Activated T-cell treated with anti-CD3 and anti-CD28 coated beads, Interleukin-2, amount 50 U/mL, for 4 hours (primary cell): ENCODE results near the gene NR4A3. TPM values are rescaled to one million over a fixed set of nuclear protein-coding genes. Genes with fewer than 3 reads are reported as not detected.

Experiments used
- ATAC-seq, 2 donors: fragments of 200-7000 bp; cut with Tn5 transposase; one replicate each; pipeline ENCODE4 v1.10.0; 2021
- DNase-seq: peaks from one replicate; pipeline ENCODE4 v3.0.0-alpha.2; 2020
- H3K27me3 Mint-ChIP-seq: one replicate; pipeline ENCODE4 v1.8.0; 2021; ENCODE audit warnings: low read depth, mixed read lengths
- H3K36me3 Mint-ChIP-seq: one replicate; pipeline ENCODE4 v1.8.0; 2022; ENCODE audit warnings: mixed read lengths; ENCODE audit not compliant: insufficient read depth
- H3K4me1 Mint-ChIP-seq: one replicate; pipeline ENCODE4 v1.8.0; 2021; ENCODE audit warnings: low read depth, mixed read lengths
- H3K4me3 Mint-ChIP-seq: one replicate; pipeline ENCODE4 v1.8.0; 2021; ENCODE audit warnings: mild to moderate bottlenecking, moderate library complexity, mixed read lengths
- H3K9me3 Mint-ChIP-seq: one replicate; pipeline ENCODE4 v1.8.0; 2021; ENCODE audit warnings: mixed read lengths
- total RNA-seq, 3 donors: library from RNA; stranded (reverse); gene quantifications; one replicate each; pipeline ENCODE4 v1.2.1, GENCODE V29; 2021

NR4A3 gene
- total RNA-seq, 3 donors from 2014 or later = 23.2 to 26.5 (median 24.9) TPM

DNA sequence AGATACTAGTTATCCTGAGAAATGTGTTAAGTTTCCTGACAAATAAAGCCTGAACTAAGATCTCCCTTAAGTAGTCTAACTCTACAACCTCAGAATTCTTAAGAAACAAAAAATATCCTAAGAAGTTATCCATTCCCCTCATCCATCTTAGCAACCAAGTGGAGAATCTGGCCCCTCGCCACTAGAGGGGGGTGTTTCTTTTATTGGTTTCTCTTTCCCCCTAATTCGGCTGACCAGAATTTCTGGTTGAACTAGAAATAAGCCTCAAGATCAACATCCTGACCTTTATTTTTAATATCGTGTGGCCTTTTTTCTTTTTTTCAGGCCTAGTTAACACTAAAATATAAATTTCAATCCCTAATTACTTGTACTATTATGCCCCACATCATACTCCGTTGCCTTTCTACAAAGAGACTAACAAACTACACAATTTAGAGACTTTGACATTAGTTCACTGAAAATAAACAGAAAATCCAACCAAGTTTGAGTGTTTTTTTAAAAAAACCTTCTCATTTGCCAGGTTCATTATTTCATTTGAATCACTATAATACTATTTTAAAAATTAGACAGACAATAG, 14.3 kb upstream of the NR4A3 start:
- Mint-ChIP-seq H3K27me3 (no peaks in the 10 kb centered on the region), H3K4me3 (no peak overlapping the region), H3K4me1 (peaks cover 27% of the 10 kb centered on the region), H3K36me3 (no peaks in the 10 kb centered on the region), H3K9me3 (no peaks in the 10 kb centered on the region)
- peak; percentile 36 to 44 for ATAC-seq
- DNase-seq = peak; percentile 64

GRCh38 chr9:99807956-99808355, 13.7 kb upstream of the NR4A3 start:
- Mint-ChIP-seq H3K27me3 (no peaks in the 10 kb centered on the region), H3K9me3 (no peaks in the 10 kb centered on the region), H3K36me3 (no peaks in the 10 kb centered on the region), H3K4me1 (peaks cover 27% of the 10 kb centered on the region), H3K4me3 (no peak overlapping the region)
- no peak for ATAC-seq
- DNase-seq = no peak

GRCh38 chr9:99808454-99808853, 13.2 kb upstream of the NR4A3 start:
- Mint-ChIP-seq H3K4me1 (peaks cover 27% of the 10 kb centered on the region), H3K4me3 (no peak overlapping the region), H3K36me3 (no peaks in the 10 kb centered on the region), H3K27me3 (peaks cover 1% of the 10 kb centered on the region), H3K9me3 (no peaks in the 10 kb centered on the region)
- ATAC-seq (no peak), DNase-seq (no peak)

DNA sequence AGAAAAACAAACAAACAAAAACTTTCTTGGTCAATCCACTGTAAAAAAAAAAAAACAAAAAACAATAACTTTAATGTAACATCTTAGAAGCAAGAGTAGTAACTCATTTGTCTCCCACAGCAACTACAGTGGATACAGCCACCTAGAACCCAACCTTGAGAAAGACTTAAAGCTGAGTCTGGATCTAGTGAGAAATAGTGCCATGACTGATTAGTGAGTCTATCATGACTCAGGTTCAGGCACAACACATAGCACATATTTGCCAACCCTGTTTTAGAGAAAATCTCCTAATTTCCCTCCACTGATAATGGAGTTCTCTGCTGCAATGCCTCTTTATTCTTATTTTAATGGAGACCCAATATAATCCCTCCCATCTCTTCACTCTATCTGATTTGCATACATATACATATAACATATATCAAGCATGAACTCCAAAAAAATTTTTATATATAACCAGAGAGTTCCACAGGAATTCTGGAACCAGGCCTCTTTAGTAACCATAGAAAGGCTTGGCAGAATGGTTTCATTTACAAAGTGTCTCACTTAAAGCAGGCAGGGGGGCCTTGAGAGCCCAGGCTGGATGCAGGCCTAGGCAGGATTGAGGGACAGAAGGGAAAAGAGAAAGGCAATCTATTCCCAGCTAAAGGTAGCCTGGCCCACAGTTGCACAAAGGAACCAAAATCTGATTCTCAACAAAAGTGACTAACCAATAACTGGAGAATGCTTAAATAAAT, 11.9 kb upstream of the NR4A3 start:
- DNase-seq = no peak
- no peaks in the 10 kb centered on the region for H3K9me3 Mint-ChIP-seq

DNA sequence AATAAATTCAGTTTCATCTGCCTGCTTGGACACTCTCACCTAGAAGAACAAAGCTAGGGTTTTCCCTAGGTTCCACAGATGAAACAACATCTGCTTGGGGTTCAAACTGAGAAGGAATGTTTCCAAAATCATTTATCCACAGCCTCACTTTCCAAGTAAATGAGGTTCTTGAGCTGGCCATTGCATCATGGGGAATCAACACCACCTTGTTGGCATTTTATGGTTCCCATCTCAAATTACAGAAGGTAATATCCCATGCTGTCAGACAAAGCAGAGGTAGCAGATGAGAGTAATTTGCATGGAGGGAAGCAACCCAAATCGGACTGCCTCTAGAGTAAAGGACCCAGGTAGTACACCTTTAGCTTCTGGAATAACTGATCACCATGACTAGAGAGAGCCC, 10.5 kb upstream of the NR4A3 start:
- ATAC-seq = no peak
- H3K4me1 Mint-ChIP-seq = peaks cover 29% of the 10 kb centered on the region

More for the DNA sequence above, 11.9 kb upstream of the NR4A3 start:
- H3K4me1 Mint-ChIP-seq = peaks cover 28% of the 10 kb centered on the region
- no peaks in the 10 kb centered on the region for H3K36me3 Mint-ChIP-seq
- no peak overlapping the region for H3K4me3 Mint-ChIP-seq
- peaks cover 2% of the 10 kb centered on the region for H3K27me3 Mint-ChIP-seq
- peak; percentile 26 to 41 for ATAC-seq

GRCh38 chr9:99811598-99812383, 9.9 kb upstream of the NR4A3 start:
- DNase-seq (no peak), ATAC-seq (peak; percentile 73 to 75)
- peaks cover 30% of the 10 kb centered on the region for H3K4me1 Mint-ChIP-seq
- H3K27me3 Mint-ChIP-seq = peaks cover 2% of the 10 kb centered on the region
- no peak overlapping the region for H3K4me3 Mint-ChIP-seq
- H3K9me3 Mint-ChIP-seq = no peaks in the 10 kb centered on the region
- no peaks in the 10 kb centered on the region for H3K36me3 Mint-ChIP-seq

More for the DNA sequence above, 10.5 kb upstream of the NR4A3 start:
- Mint-ChIP-seq H3K36me3 (no peaks in the 10 kb centered on the region), H3K27me3 (peaks cover 2% of the 10 kb centered on the region), H3K4me3 (no peak overlapping the region), H3K9me3 (no peaks in the 10 kb centered on the region)
- DNase-seq = no peak

- no peak overlapping the region for H3K4me3 Mint-ChIP-seq
- ATAC-seq = no peak
- peaks cover 2% of the 10 kb centered on the region for H3K27me3 Mint-ChIP-seq
- no peaks in the 10 kb centered on the region for H3K36me3 Mint-ChIP-seq
- no peak for DNase-seq
- peaks cover 35% of the 10 kb centered on the region for H3K4me1 Mint-ChIP-seq
- H3K9me3 Mint-ChIP-seq = no peaks in the 10 kb centered on the region
Measured at GRCh38 chr9:99813739-99814138, 7.9 kb upstream of the NR4A3 start.

DNA sequence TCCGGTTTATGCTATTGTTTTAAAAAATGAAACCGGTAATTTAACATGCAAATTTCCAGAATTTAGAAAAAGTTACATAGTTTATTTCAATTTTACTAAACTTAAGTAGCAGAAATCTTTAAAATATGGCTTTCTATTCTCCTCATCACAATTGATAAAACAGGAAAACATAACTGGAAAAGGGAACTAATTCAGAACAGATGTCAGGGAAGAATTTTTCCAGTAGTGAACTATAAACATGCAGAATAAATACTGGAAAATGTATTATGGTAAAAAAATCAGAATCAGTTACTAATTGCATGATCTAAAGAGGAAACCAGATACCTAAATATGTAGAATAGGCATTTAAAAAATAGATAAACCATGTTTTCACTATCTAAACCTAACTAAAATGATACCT, 7.3 kb upstream of the NR4A3 start:
- Mint-ChIP-seq H3K4me3 (no peak overlapping the region), H3K27me3 (peaks cover 2% of the 10 kb centered on the region), H3K4me1 (peaks cover 39% of the 10 kb centered on the region), H3K9me3 (no peaks in the 10 kb centered on the region), H3K36me3 (no peaks in the 10 kb centered on the region)
- DNase-seq (no peak), ATAC-seq (no peak)

DNA sequence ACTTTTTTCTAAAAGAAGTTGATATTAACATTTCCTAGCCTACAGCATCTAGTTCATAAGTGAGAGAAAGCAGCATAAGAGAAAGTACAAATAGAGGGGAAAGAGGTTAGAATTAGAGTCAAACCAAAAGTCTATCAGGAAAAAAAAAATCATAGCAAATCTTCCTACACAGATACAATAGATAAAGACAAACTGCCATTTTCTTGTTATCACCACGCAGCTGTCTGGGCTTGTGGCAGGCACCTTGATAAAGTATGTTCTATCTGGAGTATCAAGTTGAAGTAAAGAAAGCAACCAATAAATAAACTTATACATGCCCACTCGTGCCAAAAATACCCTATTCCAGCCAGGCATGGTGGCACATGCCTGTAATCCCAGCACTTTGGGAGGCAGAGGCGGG, 5.3 kb upstream of the NR4A3 start:
- no peaks in the 10 kb centered on the region for H3K36me3 Mint-ChIP-seq
- H3K4me3 Mint-ChIP-seq = no peak overlapping the region
- peaks cover 2% of the 10 kb centered on the region for H3K27me3 Mint-ChIP-seq
- ATAC-seq = no peak
- DNase-seq = no peak
- H3K9me3 Mint-ChIP-seq = no peaks in the 10 kb centered on the region
- peaks cover 41% of the 10 kb centered on the region for H3K4me1 Mint-ChIP-seq

GRCh38 chr9:99818500-99818899, 3.2 kb upstream of the NR4A3 start:
- no peak for DNase-seq
- peak overlapping the region; percentile 96 for H3K4me3 Mint-ChIP-seq
- H3K36me3 Mint-ChIP-seq = no peaks in the 10 kb centered on the region
- ATAC-seq = no peak
- peaks cover 41% of the 10 kb centered on the region for H3K4me1 Mint-ChIP-seq
- no peaks in the 10 kb centered on the region for H3K9me3 Mint-ChIP-seq
- peaks cover 6% of the 10 kb centered on the region for H3K27me3 Mint-ChIP-seq

DNA sequence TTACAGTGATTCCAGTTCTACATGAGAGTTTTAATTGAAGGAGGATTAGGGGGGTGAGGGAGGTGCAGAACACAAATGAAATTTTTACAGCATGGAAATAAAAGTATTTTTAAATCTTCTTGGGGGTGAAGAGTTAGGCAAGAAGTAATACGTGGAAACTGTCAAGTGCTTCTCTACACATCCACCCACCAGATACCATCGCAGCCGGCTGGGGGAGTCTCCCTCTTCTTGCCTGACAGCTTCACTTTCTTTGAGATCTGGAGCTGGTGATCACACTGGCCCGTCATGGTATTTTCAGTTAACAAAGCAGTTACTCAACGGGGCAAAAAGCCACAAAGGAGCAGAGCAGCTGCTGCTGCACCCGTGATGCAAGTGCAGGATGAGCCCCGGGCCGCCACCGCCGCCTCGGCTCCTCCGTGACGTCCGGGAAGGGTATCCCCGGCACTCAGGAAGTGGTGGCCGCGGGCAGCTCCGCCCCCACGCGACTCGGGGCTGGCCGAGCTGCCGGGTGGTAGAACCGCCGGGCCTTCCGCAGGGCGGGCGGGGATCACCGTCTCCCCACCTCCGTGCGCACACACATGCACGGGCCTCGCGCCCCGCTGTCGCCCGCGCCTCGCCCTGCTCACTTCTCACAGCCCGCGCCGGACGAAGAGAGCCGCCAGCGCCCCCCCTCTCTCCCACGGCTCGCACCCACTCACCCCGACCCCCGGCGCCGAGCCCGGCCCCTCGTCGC, 2.4 kb upstream of the NR4A3 start:
- peaks cover 47% of the 10 kb centered on the region for H3K4me1 Mint-ChIP-seq

DNA sequence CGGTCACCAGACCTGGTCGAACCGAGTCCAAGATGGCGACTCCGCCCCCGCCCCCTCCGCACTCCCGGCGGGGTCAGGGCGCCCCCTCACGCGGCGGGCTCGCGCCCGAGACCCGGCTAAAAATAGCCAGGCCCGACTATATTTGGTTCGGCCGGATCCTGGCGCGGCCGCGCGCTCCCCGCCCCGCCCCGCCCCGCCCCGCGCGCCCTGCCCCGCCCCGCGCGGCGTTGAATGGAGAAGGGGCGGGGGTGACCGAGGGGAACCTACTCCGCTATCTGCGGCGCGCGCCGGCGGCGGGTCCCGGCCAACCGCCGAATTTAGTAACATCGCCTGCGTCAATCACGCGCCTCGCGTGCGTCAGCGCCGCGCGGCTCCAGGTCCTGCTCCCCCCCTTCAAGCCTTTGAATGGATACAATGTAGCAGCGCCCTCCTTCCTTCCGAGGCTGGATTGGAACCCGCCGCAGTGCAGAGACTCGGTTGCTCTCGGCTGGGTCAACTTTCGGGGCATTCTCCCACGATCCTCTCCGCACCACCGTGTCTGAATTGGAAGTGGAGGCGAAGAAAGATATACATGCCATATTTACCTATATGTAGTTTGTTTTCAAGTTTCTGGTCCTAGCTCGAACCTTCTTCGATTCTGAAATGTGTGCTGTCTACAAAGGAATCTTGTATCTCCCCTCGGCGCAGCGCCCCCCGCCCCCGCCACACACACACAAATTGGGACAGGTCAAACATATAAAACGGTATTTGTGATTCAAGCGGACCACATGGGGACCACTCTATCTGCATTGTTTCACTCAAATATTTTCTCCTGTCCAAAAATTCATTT, 1.6 kb upstream of the NR4A3 start:
- H3K36me3 Mint-ChIP-seq = no peaks in the 10 kb centered on the region
- DNase-seq (peak; percentile 87), ATAC-seq (peak; percentile 54 to 61)
- H3K4me3 Mint-ChIP-seq = peak overlapping the region; percentile 96
- peaks cover 52% of the 10 kb centered on the region for H3K4me1 Mint-ChIP-seq
- H3K9me3 Mint-ChIP-seq = no peaks in the 10 kb centered on the region
- peaks cover 9% of the 10 kb centered on the region for H3K27me3 Mint-ChIP-seq

More for the DNA sequence above, 2.4 kb upstream of the NR4A3 start:
- ATAC-seq (peak; percentile 61), DNase-seq (peak; percentile 90)
- H3K9me3 Mint-ChIP-seq = no peaks in the 10 kb centered on the region
- peaks cover 6% of the 10 kb centered on the region for H3K27me3 Mint-ChIP-seq
- H3K4me3 Mint-ChIP-seq = peak overlapping the region; percentile 96
- H3K36me3 Mint-ChIP-seq = no peaks in the 10 kb centered on the region

DNA sequence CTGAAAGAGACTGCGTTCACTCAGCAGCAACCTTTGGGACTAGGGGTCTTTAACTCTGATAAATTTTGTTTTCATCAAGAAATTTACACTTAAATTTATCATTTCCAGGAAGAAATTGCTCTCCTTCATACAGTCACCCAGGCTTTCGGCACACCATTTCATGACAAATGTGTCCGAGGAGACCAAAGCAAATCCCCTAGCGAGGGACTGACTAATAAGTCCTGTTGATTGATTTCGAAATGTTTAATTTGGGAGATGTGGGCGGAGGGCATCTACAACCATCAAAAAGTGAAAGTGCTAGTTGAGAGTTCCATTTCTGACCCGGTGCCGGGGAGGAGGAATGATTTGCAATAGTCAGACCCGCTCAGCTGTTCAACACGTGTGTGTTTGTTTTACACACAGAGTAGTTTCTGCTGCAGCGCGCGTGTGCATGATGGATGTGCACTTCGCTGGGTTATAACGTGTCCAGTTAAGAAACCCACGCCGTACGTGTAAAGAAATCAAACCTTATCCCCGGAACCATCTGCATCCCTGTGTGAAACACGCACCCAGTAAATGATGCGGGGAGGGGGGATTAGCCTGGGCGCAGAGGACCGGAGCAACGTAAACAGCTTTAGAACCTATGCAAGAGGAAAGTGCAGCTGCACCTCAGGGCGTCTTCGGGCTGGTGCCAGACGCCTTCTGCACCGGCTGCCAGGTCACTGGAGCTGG, 845 bp upstream of the NR4A3 start:
- Mint-ChIP-seq H3K4me1 (peaks cover 60% of the 10 kb centered on the region), H3K27me3 (peaks cover 14% of the 10 kb centered on the region), H3K4me3 (peak overlapping the region; percentile 96), H3K36me3 (no peaks in the 10 kb centered on the region), H3K9me3 (no peaks in the 10 kb centered on the region)
- ATAC-seq = no peak
- peak; percentile 37 for DNase-seq
